H1 (cell line): Measurements from ENCODE around the gene SLC39A2. TPM values are rescaled to one million over a fixed set of nuclear protein-coding genes. Genes with fewer than 3 reads are reported as not detected.

ENCODE experiments used
- BRCA1 ChIP-seq: IDR thresholded peaks from 2 replicates; pipeline ENCODE4 v1.6.1; 2012; ENCODE audit warnings: low read depth, low read length, improper control_type of control experiment
- CHD7 ChIP-seq: fragments of 300-600 bp; sonication (generic); IDR thresholded peaks from 2 replicates; pipeline ENCODE4 v1.7.1; 2012; ENCODE audit warnings: low read length, moderate library complexity, mild to moderate bottlenecking, inconsistent platforms; ENCODE audit not compliant: insufficient replicate concordance
- RBBP5 ChIP-seq: IDR thresholded peaks from 2 replicates; pipeline ENCODE4 v1.7.1; 2012; ENCODE audit warnings: low read depth, mild to moderate bottlenecking, inconsistent platforms, low read length, moderate library complexity, borderline replicate concordance
- SP2 ChIP-seq: IDR thresholded peaks from 2 replicates; pipeline ENCODE4 v1.6.1; 2012; ENCODE audit warnings: mild to moderate bottlenecking, low read length, inconsistent platforms
- polyA plus RNA-seq, 7 experiments: library from polyadenylated mRNA; depleted of rRNA in 3 of 7; stranded (reverse) in 5 of 7; unstranded in 2 of 7; fragments of >200 nt in 5 of 7; fragments of 200-250 nt in 2 of 7; gene quantifications; 1 replicate in 5 of 7; 2 replicates in 1 of 7; 4 replicates in 1 of 7; pipeline versions ENCODE4 v1.2.1 to v1.2.3, GENCODE V29; 2011 to 2013; ENCODE audit warnings: missing spikeins in 2 of 7, mixed read lengths in 2 of 7
- total RNA-seq: library from RNA; stranded (reverse); fragmentation: NEBNext Ultra II Directional; extraction: Animal tissue kit (Norgen Biotek cat#: 25700); gene quantifications from 2 replicates; pipeline ENCODE4 v1.2.1, GENCODE V29; 2021

The SLC39A2 gene
- total and polyA plus RNA-seq, 2 of the 8 experiments (the other 6 are each of a cell fraction or from before 2014, with no cell fraction given) = 0.14 to 0.22 TPM

GRCh38 chr14:20982646-20983369 lies 16.3 kb upstream of the SLC39A2 start (continued):
- TF ChIP-seq RBBP5 (no peak), SP2 (no peak), CHD7 (no peak), BRCA1 (no peak)
- TF ChIP-seq, all 59 proteins: peak for 0
